Thyroid gland (tissue), 4 donors: ENCODE results near the gene HDAC8. TPM values are rescaled to one million over a fixed set of nuclear protein-coding genes. Genes with fewer than 3 reads are reported as not detected.
"Not testable (repeated sequence)": the region's sequence is repeated elsewhere in the genome, so short reads cannot be mapped to it uniquely, and the experiment has no call there.

ENCODE experiments used
- DNase-seq, 2 donors: peaks; one replicate each; pipeline ENCODE4 v3.0.0-alpha.2; 2019
- H3K27ac ChIP-seq, 3 donors: fragments of 200-600 bp; sonication (generic); 1 replicate in 2 of 3; 2 replicates in 1 of 3; pipeline ENCODE4 v1.5.1; 2016 to 2019; ENCODE audit warnings: mild to moderate bottlenecking in 1 of 3, moderate library complexity in 1 of 3
- H3K27me3 ChIP-seq: fragments of 200-600 bp; sonication (generic); one replicate; pipeline ENCODE4 v1.5.1; 2019
- H3K36me3 ChIP-seq, 2 donors: fragments of 200-600 bp; sonication (generic); one replicate each; pipeline ENCODE4 v1.5.1; 2016 to 2019
- H3K4me1 ChIP-seq, 2 donors: fragments of 200-600 bp; sonication (generic); one replicate each; pipeline ENCODE4 v1.5.1; 2017 to 2019
- H3K4me3 ChIP-seq, 3 donors: fragments of 200-600 bp; sonication (generic); replicated peaks in 1 of 3; 1 replicate in 2 of 3; 2 replicates in 1 of 3; pipeline ENCODE4 v1.5.1; 2016; ENCODE audit warnings: mild to moderate bottlenecking in 1 of 3
- H3K9me3 ChIP-seq: fragments of 200-600 bp; sonication (generic); one replicate; pipeline ENCODE4 v1.5.1; 2017
- POLR2A ChIP-seq, 2 donors: fragments of 450-650 bp; IDR thresholded peaks; one replicate each; pipeline ENCODE4 v1.6.1; 2017; ENCODE audit warnings: antibody characterized with exemption in 2 of 2, mild to moderate bottlenecking in 2 of 2, moderate library complexity in 1 of 2
- WGBS, 2 donors: methylation state at CpG; one replicate each; pipeline ENCODE4 v1.1.5; 2017; 5-methylcytosine and 5-hydroxymethylcytosine counted together
- intact Hi-C: fragments of 100-400 bp; cut with DNase I; formaldehyde crosslinking; loops from one replicate; pipeline ENCODE4 v1.15.1; 2023
- total RNA-seq, 4 donors: library from RNA; depleted of rRNA; stranded (reverse); fragments of >200 nt; gene quantifications; one replicate each; pipeline ENCODE4 v1.2.3, GENCODE V29; 2016
- TF ChIP-seq, protein P1 (sequence below), 6 experiments: fragments of 200-600 bp in 3 of 6; fragments of 450-650 bp in 3 of 6; sonication (generic) in 3 of 6; IDR thresholded peaks; one replicate each; pipeline ENCODE4 v1.5.1; 2016 to 2019; ENCODE audit warnings: antibody characterized with exemption in 6 of 6, mild to moderate bottlenecking in 2 of 6, inconsistent platforms in 1 of 6, moderate library complexity in 1 of 6

HDAC8 gene
- total RNA-seq, 4 donors from 2014 or later, result 46.5 to 74.9 (median 55.4) TPM

DNA sequence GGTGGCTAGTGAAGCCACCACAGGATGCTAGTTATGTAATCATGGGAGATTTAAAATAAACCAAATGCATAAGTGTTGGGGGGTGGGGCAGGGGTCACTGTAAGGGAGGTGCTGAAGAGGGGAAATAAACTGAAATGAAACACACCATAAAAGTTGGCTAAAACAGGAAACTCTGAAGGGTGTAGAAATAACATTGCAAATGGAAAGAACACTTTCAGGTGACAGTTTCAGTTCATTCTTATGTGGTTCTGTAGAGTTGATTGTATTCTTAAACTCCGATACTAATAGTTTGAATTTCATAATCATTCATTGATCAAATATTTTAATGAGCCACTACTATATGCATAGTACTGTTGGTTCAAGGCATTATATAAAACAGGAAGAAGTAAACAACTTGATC lies 80.1 kb downstream of the HDAC8 start:
- no peaks in the 10 kb centered on the region for H3K36me3 ChIP-seq
- 83 to 94% methylated on average over 1 of the region's 1 CpG for WGBS, 2 donors
- no peak overlapping the region for H3K27ac ChIP-seq

DNA sequence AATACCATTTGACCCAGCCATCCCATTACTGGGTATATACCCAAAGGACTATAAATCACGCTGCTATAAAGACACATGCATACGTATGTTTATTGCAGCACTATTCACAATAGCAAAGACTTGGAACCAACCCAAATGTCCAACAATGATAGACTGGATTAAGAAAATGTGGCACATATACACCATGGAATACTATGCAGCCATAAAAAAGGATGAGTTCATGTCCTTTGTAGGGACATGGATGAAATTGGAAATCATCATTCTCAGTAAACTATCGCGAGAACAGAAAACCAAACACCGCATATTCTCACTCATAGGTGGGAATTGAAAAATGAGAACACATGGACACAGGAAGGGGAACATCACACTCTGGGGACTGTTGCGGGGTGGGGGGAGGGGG lies 82.4 kb downstream of the HDAC8 start:
- H3K36me3 ChIP-seq, H3K27ac ChIP-seq, DNase-seq, H3K27me3 ChIP-seq, H3K4me1 ChIP-seq, H3K4me3 ChIP-seq, H3K9me3 ChIP-seq, intact Hi-C loops: not testable (repeated sequence)
- WGBS, 2 donors, result 96 to 98% methylated on average over 4 to 6 of the region's 6 CpGs

More for the DNA sequence above, 80.1 kb downstream of the HDAC8 start:
- TF ChIP-seq, protein P1, sequence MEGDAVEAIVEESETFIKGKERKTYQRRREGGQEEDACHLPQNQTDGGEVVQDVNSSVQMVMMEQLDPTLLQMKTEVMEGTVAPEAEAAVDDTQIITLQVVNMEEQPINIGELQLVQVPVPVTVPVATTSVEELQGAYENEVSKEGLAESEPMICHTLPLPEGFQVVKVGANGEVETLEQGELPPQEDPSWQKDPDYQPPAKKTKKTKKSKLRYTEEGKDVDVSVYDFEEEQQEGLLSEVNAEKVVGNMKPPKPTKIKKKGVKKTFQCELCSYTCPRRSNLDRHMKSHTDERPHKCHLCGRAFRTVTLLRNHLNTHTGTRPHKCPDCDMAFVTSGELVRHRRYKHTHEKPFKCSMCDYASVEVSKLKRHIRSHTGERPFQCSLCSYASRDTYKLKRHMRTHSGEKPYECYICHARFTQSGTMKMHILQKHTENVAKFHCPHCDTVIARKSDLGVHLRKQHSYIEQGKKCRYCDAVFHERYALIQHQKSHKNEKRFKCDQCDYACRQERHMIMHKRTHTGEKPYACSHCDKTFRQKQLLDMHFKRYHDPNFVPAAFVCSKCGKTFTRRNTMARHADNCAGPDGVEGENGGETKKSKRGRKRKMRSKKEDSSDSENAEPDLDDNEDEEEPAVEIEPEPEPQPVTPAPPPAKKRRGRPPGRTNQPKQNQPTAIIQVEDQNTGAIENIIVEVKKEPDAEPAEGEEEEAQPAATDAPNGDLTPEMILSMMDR (IDR thresholded peaks at IDR 0.05), result no peak
- no peak for TF ChIP-seq POLR2A (IDR thresholded peaks at IDR 0.05)
- no peak overlapping the region for H3K4me3 ChIP-seq
- H3K4me1 ChIP-seq, result no peaks in the 10 kb centered on the region
- no peak for DNase-seq
- no peaks in the 10 kb centered on the region for H3K27me3 ChIP-seq
- no peaks in the 10 kb centered on the region for H3K9me3 ChIP-seq
- intact Hi-C loops, result no loop called here

DNA sequence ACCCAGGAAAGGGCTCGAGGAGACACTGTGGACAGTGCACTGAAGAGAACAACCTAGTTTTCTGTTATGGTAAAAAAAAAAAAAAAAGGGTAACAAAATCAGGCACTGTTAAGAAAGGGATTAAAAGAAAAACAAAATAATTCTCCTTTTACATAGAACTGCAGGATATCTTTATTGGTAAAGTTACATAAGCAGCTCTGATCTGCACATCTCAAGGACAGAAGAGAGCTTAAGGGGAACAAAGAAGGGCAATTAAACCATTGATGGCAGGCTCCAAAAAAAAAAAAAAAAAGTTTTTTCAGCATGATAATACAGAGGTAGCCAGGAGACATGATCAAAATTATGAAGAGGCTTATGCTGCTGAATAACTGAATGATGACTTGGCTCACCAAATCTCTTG lies 85.0 kb downstream of the HDAC8 start:
- TF ChIP-seq, protein P1 (IDR thresholded peaks at IDR 0.05), result no peak
- TF ChIP-seq POLR2A (IDR thresholded peaks at IDR 0.05), result no peak
- Histone ChIP-seq H3K4me1 (no peaks in the 10 kb centered on the region), H3K27me3 (no peaks in the 10 kb centered on the region), H3K27ac (no peak overlapping the region), H3K4me3 (no peak overlapping the region), H3K9me3 (no peaks in the 10 kb centered on the region), H3K36me3 (no peaks in the 10 kb centered on the region)
- DNase-seq, result no peak
- intact Hi-C loops, result no loop called here
- 74 to 90% methylated on average over 1 of the region's 1 CpG for WGBS, 2 donors

DNA sequence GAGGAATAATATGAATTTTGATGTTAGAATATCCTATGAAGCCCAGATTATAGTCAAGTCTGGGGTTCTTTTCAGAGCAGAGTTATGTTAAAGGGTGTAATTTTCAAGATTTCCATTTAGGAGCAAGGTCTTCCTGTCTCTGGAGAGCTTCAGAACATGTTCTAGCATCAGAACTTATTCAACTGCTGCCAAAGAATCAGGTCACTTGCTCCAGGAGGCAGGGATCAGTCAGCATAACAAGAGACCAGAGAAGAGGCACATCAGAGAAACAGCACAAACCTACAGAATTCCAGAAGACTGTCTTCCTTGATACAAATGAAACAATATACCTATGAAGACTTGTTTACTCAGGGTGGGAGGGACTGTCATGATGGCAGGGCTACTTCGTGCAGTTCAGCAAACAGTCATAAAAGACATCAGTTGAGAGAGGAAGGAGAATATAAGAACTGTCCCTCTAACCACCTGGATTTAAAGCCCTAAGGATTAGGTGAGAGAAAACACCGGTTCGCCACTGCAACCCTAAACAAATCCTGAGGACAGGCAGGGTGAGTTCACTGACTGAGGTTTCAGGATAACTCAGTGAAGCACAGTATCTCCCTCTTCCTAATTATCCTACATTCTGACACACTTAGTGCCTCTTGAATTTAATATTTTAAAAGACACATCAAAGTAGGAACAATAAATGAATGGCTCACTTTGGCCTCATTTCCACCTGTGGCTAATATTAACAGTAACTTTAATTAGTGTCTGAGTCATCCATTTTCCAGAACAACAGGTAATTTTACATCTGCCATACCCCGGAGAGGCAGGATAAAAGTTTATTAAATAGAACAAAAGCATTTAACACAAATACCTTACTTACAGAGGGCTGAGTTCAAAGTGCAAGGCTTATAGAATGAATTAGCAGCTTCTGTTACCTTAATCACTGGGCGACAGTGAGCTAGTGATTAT lies 93.0 kb downstream of the HDAC8 start:
- no peaks in the 10 kb centered on the region for H3K9me3 ChIP-seq
- 78 to 87% methylated on average over 5 of the region's 5 CpGs for WGBS, 2 donors
- intact Hi-C loops, result no loop called here

DNA sequence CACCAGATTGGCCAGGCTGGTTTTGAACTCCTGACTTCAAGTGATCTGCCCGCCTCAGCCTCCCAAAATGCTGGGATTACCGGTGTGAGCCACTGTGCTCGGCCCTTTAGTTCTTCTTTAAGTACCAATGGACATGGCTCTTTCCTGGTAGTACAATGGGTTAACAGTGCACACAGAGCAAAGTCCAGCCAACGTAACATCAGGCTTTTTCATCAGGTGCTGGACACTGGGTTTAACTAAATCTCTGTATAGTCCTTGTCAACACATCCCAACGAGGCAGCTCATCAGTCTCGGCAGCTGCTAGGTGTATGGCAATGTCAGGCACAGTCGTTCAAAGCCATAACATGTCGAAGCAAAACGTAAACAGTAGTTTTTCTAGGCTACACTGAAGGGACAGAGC lies 93.8 kb downstream of the HDAC8 start:
- intact Hi-C loops, result no loop called here
- H3K27me3 ChIP-seq, result no peaks in the 10 kb centered on the region
- TF ChIP-seq POLR2A (IDR thresholded peaks at IDR 0.05), result no peak
- TF ChIP-seq, protein P1 (IDR thresholded peaks at IDR 0.05), result no peak
- WGBS, 2 donors, result 92 to 96% methylated on average over 5 to 9 of the region's 9 CpGs
- H3K27ac ChIP-seq, result no peak overlapping the region
- no peak overlapping the region for H3K4me3 ChIP-seq
- H3K4me1 ChIP-seq, result no peaks in the 10 kb centered on the region
- no peak for DNase-seq
- no peaks in the 10 kb centered on the region for H3K9me3 ChIP-seq
- H3K36me3 ChIP-seq, result no peaks in the 10 kb centered on the region

More for the DNA sequence above, 93.0 kb downstream of the HDAC8 start:
- no peak overlapping the region for H3K27ac ChIP-seq
- no peaks in the 10 kb centered on the region for H3K4me1 ChIP-seq
- no peaks in the 10 kb centered on the region for H3K27me3 ChIP-seq
- DNase-seq, result no peak
- H3K4me3 ChIP-seq, result no peak overlapping the region
- H3K36me3 ChIP-seq, result no peaks in the 10 kb centered on the region
- TF ChIP-seq, protein P1 (IDR thresholded peaks at IDR 0.05), result no peak
- no peak for TF ChIP-seq POLR2A (IDR thresholded peaks at IDR 0.05)
